Activated naive CD8-positive, alpha-beta T cell treated with anti-CD3 and anti-CD28 coated beads for 36 hours (primary cell): ENCODE results near the gene REEP6. TPM values are rescaled to one million over a fixed set of nuclear protein-coding genes. Genes with fewer than 3 reads are reported as not detected.
"Not testable (repeated sequence)": the region's sequence is repeated elsewhere in the genome, so short reads cannot be mapped to it uniquely, and the experiment has no call there.

Experiments
- DNase-seq: peaks from one replicate; pipeline ENCODE4 v3.0.0; 2021
- H3K27ac Mint-ChIP-seq: one replicate; pipeline ENCODE4 v1.8.0; 2022; ENCODE audit warnings: mild to moderate bottlenecking, moderate library complexity, mixed read lengths
- H3K27me3 Mint-ChIP-seq: one replicate; pipeline ENCODE4 v1.8.0; 2022; ENCODE audit warnings: mild to moderate bottlenecking, mixed read lengths
- H3K36me3 Mint-ChIP-seq: one replicate; pipeline ENCODE4 v1.8.0; 2021; ENCODE audit warnings: mild to moderate bottlenecking, mixed read lengths
- H3K4me1 Mint-ChIP-seq: one replicate; pipeline ENCODE4 v1.8.0; 2021; ENCODE audit warnings: mixed read lengths
- H3K4me3 Mint-ChIP-seq: one replicate; pipeline ENCODE4 v1.8.0; 2022; ENCODE audit warnings: mild to moderate bottlenecking, moderate library complexity, mixed read lengths
- H3K9me3 Mint-ChIP-seq: one replicate; pipeline ENCODE4 v1.8.0; 2022; ENCODE audit warnings: mixed read lengths
- total RNA-seq, 2 experiments: library from RNA; stranded (reverse); gene quantifications; one replicate each; pipeline ENCODE4 v1.2.3, GENCODE V29; 2021

The REEP6 gene
- total RNA-seq, 2 experiments from 2014 or later, result 1.3 to 1.8 TPM

DNA sequence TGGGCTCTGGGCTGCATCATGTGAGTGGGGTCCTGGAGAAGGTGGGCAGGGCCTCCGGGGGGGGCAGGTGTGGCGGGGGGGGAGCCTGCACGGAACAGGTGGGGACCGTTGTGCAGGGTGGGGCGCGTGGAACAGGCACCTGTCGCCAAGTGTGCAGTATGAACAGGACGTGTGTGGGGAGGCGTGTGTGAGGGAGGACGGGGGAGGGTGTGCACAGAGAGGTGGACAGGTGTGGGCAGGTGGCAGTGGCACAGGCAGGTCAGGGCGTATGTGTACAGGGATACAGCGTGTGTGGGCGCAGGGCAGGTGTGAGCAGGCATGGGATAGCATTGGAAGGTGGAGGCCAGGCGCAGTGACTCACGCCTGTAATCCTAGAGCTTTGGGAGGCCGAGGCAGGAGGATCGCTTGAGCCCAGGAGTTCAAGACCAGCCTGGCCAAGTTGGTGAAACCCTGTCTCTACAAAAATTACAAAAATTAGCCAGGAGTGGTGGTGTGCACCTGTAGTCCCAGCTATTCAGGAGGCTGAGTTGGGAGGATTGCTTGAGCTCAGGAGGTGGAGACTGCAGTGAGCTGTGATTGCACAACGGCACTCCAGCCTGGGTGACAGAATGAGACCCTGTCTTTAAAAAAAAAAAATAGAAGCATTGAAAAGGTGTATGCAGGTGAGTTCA lies 36.1 kb downstream of the REEP6 start:
- H3K27ac Mint-ChIP-seq, result no peak overlapping the region
- peaks cover 4% of the 10 kb centered on the region for H3K4me1 Mint-ChIP-seq
- peaks cover 59% of the 10 kb centered on the region for H3K27me3 Mint-ChIP-seq
- no peak for DNase-seq
- H3K9me3 Mint-ChIP-seq, result no peaks in the 10 kb centered on the region
- H3K4me3 Mint-ChIP-seq, result no peak overlapping the region
- no peaks in the 10 kb centered on the region for H3K36me3 Mint-ChIP-seq

DNA sequence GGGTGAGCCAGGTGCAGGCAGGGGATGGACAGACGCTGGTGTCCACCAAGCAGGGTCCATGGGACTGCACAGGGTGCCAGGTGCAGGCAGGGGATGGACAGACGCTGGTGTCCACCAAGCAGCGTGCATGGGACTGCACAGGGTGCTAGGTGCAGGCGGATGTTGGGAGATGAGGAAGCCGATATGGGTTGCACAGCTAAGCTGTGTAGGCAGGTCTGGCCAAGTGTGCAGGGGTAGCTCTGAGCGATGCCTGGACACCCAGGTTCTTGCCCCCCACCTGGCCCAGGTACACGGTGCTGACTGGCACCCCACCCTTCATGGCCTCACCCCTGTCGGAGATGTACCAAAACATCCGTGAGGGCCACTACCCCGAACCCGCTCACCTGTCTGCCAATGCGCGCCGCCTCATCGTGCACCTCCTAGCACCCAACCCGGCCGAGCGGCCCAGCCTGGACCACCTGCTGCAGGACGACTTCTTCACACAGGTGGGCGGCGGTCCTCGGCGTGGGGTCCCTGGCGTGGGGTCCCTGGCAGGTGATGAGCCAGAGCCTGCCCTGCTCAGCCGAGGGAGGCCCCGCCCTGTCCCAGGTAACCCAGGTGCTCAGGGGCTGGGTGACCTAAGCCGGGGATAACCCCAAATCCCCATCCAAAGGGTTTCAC lies 36.8 kb downstream of the REEP6 start:
- Mint-ChIP-seq H3K9me3 (no peaks in the 10 kb centered on the region), H3K36me3 (no peaks in the 10 kb centered on the region), H3K27ac (no peak overlapping the region), H3K4me3 (no peak overlapping the region), H3K4me1 (peaks cover 4% of the 10 kb centered on the region), H3K27me3 (peaks cover 59% of the 10 kb centered on the region)
- no peak for DNase-seq

DNA sequence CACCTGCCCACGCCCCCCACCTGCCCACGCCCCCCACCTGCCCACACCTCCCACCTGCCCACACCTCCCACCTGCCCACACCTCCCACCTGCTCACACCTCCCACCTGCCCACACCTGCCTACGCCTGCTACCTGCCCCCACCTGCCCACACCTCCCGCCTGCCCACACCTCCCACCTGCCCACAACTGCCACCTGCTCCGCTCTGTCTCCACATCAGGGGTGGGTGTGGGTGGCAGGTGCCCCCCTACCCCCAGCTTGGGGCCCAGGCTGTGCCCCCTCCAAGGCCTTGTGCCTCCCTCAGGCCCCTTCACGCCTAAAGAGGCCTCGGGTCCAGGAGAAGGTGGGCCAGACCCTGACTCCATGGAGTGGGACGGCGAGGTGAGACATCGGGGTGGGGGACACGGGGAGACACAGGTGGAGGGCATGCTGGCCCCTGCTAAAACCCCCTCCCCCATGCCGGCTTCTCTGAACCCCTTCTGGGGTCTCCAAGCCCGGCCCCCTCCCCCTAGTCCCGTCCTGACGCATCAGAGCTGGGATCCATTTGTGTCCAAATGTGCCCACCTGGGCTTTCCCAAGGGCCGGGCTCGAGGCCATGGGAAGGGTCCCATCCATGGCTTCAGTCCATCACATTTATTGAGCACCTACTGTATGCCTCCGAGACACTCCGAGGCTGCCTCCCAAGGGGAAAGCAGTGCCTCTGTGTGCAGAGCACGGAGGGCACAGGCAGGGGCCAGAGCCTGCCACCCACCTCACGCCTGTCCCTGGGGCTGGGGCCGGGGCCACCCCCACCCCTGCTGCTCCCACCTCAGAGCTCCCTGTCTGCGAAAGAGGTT lies 37.8 kb downstream of the REEP6 start:
- Mint-ChIP-seq H3K27ac (no peak overlapping the region), H3K27me3 (peaks cover 51% of the 10 kb centered on the region), H3K36me3 (no peaks in the 10 kb centered on the region), H3K4me1 (peaks cover 4% of the 10 kb centered on the region), H3K4me3 (no peak overlapping the region), H3K9me3 (no peaks in the 10 kb centered on the region)
- DNase-seq, result no peak

DNA sequence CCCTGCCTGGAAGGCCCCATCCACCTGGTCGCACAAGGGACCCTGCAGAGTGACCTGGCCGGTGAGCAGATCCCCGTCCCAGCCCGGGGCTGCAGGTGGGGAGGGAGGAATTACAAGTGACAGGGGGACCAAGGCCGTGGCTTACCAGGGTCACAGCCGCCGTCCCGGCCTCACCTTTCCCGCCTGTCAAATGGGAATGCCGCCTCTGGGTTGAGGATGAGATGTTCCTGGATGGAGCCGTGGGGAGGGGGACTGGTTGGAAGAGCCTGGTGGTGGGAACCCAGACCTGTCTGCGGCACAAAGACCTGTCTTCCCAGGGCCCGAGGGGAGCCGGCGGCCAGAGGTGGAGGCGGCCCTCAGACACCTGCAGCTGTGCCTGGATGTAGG lies 38.4 kb downstream of the REEP6 start:
- Mint-ChIP-seq H3K4me3 (no peak overlapping the region), H3K36me3 (no peaks in the 10 kb centered on the region)

GRCh38 chr19:1530856-1531255 lies 39.9 kb downstream of the REEP6 start:
- H3K27ac Mint-ChIP-seq, H3K4me1 Mint-ChIP-seq, H3K9me3 Mint-ChIP-seq, DNase-seq, H3K36me3 Mint-ChIP-seq, H3K4me3 Mint-ChIP-seq: not testable (repeated sequence)
- peaks cover 41% of the 10 kb centered on the region for H3K27me3 Mint-ChIP-seq

More for the DNA sequence above, 38.4 kb downstream of the REEP6 start:
- H3K27ac Mint-ChIP-seq, result no peak overlapping the region
- H3K9me3 Mint-ChIP-seq, result no peaks in the 10 kb centered on the region
- H3K27me3 Mint-ChIP-seq, result peaks cover 48% of the 10 kb centered on the region
- DNase-seq, result no peak
- H3K4me1 Mint-ChIP-seq, result peaks cover 3% of the 10 kb centered on the region

- H3K27ac Mint-ChIP-seq, result no peak overlapping the region
- H3K36me3 Mint-ChIP-seq, result no peaks in the 10 kb centered on the region
- no peak overlapping the region for H3K4me3 Mint-ChIP-seq
- peaks cover 33% of the 10 kb centered on the region for H3K27me3 Mint-ChIP-seq
- DNase-seq, result no peak
- no peaks in the 10 kb centered on the region for H3K9me3 Mint-ChIP-seq
- H3K4me1 Mint-ChIP-seq, result no peaks in the 10 kb centered on the region
Observed at GRCh38 chr19:1531587-1531986, 40.6 kb downstream of the REEP6 start.

DNA sequence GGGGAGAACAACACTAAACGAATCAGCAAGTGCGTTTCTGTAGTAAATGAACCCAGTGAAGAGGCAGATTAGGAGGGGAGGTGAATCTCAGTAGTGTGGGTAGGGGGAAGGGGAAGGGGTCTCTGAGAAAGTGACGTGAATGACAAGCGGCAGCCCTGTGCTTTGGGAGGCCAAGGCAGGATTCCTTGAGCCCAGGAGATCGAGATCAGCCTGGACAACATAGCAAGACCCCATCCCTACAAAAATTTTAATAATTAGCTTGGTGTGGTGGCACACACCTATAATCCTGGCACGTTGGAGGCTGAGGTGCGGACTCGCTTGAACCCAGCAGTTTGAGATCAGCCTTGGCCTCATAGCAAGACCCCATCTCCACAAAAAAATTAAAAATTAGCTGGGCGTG lies 41.0 kb downstream of the REEP6 start:
- DNase-seq, result no peak
- Mint-ChIP-seq H3K36me3 (no peaks in the 10 kb centered on the region), H3K4me3 (no peak overlapping the region), H3K9me3 (no peaks in the 10 kb centered on the region), H3K4me1 (no peaks in the 10 kb centered on the region), H3K27me3 (peaks cover 31% of the 10 kb centered on the region), H3K27ac (no peak overlapping the region)

DNA sequence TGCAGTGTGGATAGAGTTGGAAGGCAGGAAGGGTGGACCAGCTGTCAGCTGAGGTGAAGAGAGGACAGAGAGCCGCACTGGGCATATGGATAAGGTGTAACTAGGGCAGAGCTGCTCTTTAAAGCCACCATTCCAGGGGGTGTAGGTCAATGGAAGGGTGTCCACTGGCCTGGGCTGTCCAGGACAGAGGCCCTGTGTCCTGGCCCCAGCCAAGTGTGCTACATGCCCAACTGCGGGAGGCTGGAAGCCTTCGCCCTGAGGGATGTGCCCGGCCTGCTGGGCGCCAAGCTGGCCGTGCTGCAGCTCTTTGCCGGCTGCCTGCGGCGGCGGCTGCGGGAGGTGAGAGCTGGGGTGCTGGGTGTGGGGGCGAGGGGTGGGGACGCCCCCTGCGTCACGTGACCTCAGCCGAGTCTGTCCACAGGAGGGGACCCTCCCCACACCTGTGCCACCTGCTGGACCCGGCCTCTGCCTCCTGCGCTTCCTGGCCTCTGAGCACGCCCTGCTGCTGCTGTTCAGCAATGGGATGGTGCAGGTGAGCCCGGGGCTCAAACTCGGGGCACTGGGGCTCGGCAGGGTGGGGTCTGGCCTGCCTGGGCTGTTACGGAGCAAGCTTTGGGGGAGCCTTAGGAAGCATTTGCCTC lies 42.6 kb downstream of the REEP6 start:
- Mint-ChIP-seq H3K27ac (no peak overlapping the region), H3K36me3 (no peaks in the 10 kb centered on the region), H3K9me3 (no peaks in the 10 kb centered on the region), H3K27me3 (peaks cover 29% of the 10 kb centered on the region), H3K4me1 (no peaks in the 10 kb centered on the region), H3K4me3 (no peak overlapping the region)
- no peak for DNase-seq

- Mint-ChIP-seq H3K27ac (no peak overlapping the region), H3K27me3 (peaks cover 29% of the 10 kb centered on the region), H3K9me3 (no peaks in the 10 kb centered on the region), H3K4me1 (no peaks in the 10 kb centered on the region), H3K4me3 (no peak overlapping the region), H3K36me3 (no peaks in the 10 kb centered on the region)
- no peak for DNase-seq
Observed at GRCh38 chr19:1534972-1535371, 44.0 kb downstream of the REEP6 start.

DNA sequence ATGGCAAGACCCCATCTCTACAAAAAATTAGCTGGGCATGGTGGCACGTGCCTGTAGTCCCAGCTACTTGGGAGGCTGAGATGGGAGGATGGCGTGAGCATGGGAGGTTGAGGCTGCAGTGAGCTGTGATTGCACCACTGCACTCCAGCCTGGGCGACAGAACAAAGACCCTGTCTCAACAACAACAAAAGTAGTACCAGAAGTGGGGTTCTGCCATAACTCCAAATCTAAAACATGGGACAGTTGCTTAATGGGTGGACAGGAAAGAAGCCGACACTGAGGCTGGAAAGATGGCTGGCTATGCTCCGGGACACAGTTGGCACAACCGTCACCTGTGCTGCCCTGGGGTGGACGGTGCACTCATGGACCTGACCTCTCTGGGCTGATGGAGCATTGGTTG lies 44.7 kb downstream of the REEP6 start:
- not testable (repeated sequence) for DNase-seq, H3K36me3 Mint-ChIP-seq, H3K4me1 Mint-ChIP-seq, H3K4me3 Mint-ChIP-seq, H3K27ac Mint-ChIP-seq, H3K9me3 Mint-ChIP-seq
- H3K27me3 Mint-ChIP-seq, result peaks cover 30% of the 10 kb centered on the region

GRCh38 chr19:1538978-1539377 lies 48.0 kb downstream of the REEP6 start:
- no peak overlapping the region for H3K4me3 Mint-ChIP-seq

DNA sequence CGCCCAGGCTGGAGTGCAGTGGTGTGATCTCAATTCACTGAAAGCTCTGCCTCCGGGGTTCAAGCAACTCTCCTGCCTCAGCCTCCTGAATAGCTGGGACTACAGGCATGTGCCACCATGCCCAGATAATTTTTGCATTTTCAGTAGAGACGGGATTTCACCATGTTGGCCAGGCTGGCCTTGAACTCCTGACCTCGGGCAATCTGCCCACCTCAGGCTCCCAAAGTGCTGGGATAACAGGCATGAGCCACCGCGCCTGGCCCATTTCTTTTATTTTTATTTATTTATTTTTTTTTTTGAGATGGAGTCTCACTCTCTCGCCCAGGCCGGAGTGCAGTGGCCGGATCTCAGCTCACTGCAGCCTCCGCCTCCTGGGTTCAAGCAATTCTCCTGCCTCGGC lies 48.8 kb downstream of the REEP6 start:
- not testable (repeated sequence) for H3K27ac Mint-ChIP-seq, H3K4me1 Mint-ChIP-seq, H3K4me3 Mint-ChIP-seq, H3K36me3 Mint-ChIP-seq, DNase-seq, H3K9me3 Mint-ChIP-seq
- peaks cover 45% of the 10 kb centered on the region for H3K27me3 Mint-ChIP-seq

More at GRCh38 chr19:1538978-1539377, 48.0 kb downstream of the REEP6 start:
- Mint-ChIP-seq H3K36me3 (no peaks in the 10 kb centered on the region), H3K4me1 (no peaks in the 10 kb centered on the region), H3K9me3 (no peaks in the 10 kb centered on the region), H3K27ac (no peak overlapping the region), H3K27me3 (peaks cover 37% of the 10 kb centered on the region)
- DNase-seq, result no peak

- Mint-ChIP-seq H3K27me3 (peaks cover 49% of the 10 kb centered on the region), H3K4me1 (no peaks in the 10 kb centered on the region), H3K36me3 (no peaks in the 10 kb centered on the region), H3K27ac (no peak overlapping the region), H3K9me3 (no peaks in the 10 kb centered on the region), H3K4me3 (no peak overlapping the region)
- no peak for DNase-seq
Observed at GRCh38 chr19:1540365-1540925, 49.5 kb downstream of the REEP6 start.
